WTC11 (cell line): ENCODE measurements around the gene TTLL3. TPM values are rescaled to one million over a fixed set of nuclear protein-coding genes. Genes with fewer than 3 reads are reported as not detected.

ENCODE experiments used
- CBFB ChIP-seq: sonication (generic); formaldehyde crosslinking; IDR thresholded peaks from 2 replicates; pipeline ENCODE4 v1.8.1; 2022; ENCODE audit warnings: mild to moderate bottlenecking, low read depth, missing genetic modification reagents
- EMX1 ChIP-seq: fragments of 250-450 bp; sonication (Bioruptor Pico); IDR thresholded peaks from 2 replicates; pipeline ENCODE4 v1.8.0; 2021; ENCODE audit warnings: mild to moderate bottlenecking
- FOXJ3 ChIP-seq: sonication (generic); formaldehyde crosslinking; IDR thresholded peaks from 2 replicates; pipeline ENCODE4 v1.9.0; 2021; ENCODE audit warnings: missing genetic modification reagents, mild to moderate bottlenecking, borderline replicate concordance
- FOXK1 ChIP-seq: sonication (generic); formaldehyde crosslinking; IDR thresholded peaks from 2 replicates; pipeline ENCODE4 v1.8.0; 2022; ENCODE audit warnings: mild to moderate bottlenecking, moderate library complexity, missing genetic modification reagents
- GABPB1 ChIP-seq: sonication (generic); formaldehyde crosslinking; IDR thresholded peaks from 2 replicates; pipeline ENCODE4 v1.8.1; 2023; ENCODE audit warnings: mild to moderate bottlenecking, missing genetic modification reagents
- GTF2I ChIP-seq: fragments of 250-450 bp; sonication (Bioruptor Pico); conservative IDR thresholded peaks from 2 replicates; pipeline ENCODE4 v1.4.0; 2021; ENCODE audit warnings: mild to moderate bottlenecking
- JUN ChIP-seq: sonication (generic); formaldehyde crosslinking; IDR thresholded peaks from 2 replicates; pipeline ENCODE4 v1.8.0; 2023; ENCODE audit warnings: mild to moderate bottlenecking, missing genetic modification reagents
- NFATC4 ChIP-seq: fragments of 250-450 bp; sonication (Bioruptor Pico); IDR thresholded peaks from 2 replicates; pipeline ENCODE4 v1.9.0; 2021; ENCODE audit warnings: mild to moderate bottlenecking
- NR2C2 ChIP-seq: sonication (generic); formaldehyde crosslinking; IDR thresholded peaks from 2 replicates; pipeline ENCODE4 v1.8.0; 2022; ENCODE audit warnings: mild to moderate bottlenecking, missing genetic modification reagents
- PRRX2 ChIP-seq: fragments of 250-450 bp; sonication (Bioruptor Pico); IDR thresholded peaks from 2 replicates; pipeline ENCODE4 v1.8.0; 2021; ENCODE audit warnings: mild to moderate bottlenecking
- TEAD4 ChIP-seq: sonication (generic); formaldehyde crosslinking; IDR thresholded peaks from 2 replicates; pipeline ENCODE4 v1.8.0; 2022; ENCODE audit warnings: mild to moderate bottlenecking, missing genetic modification reagents
- ZNF671 ChIP-seq: fragments of 250-450 bp; sonication (Bioruptor Pico); IDR thresholded peaks from 2 replicates; pipeline ENCODE4 v1.8.0; 2021; ENCODE audit warnings: mild to moderate bottlenecking
- total RNA-seq: library from RNA; stranded (reverse); gene quantifications from 3 replicates; pipeline ENCODE4 v1.2.3, GENCODE V29; 2021
- TF ChIP-seq, protein P1 (sequence below): sonication (generic); formaldehyde crosslinking; IDR thresholded peaks from 2 replicates; pipeline ENCODE4 v1.8.1; 2023; ENCODE audit warnings: mild to moderate bottlenecking, missing genetic modification reagents
- TF ChIP-seq, protein P2 (sequence below): sonication (generic); formaldehyde crosslinking; IDR thresholded peaks from 2 replicates; pipeline ENCODE4 v1.8.1; 2022; ENCODE audit warnings: mild to moderate bottlenecking, moderate library complexity, missing genetic modification reagents
- TF ChIP-seq, protein P3 (sequence below): sonication (generic); formaldehyde crosslinking; IDR thresholded peaks from 2 replicates; pipeline ENCODE4 v1.8.1; 2022; ENCODE audit warnings: low read depth, mild to moderate bottlenecking, moderate library complexity, missing genetic modification reagents, borderline replicate concordance
- TF ChIP-seq, protein P4 (sequence below): sonication (generic); formaldehyde crosslinking; IDR thresholded peaks from 2 replicates; pipeline ENCODE4 v1.8.0; 2022; ENCODE audit warnings: missing genetic modification reagents
- TF ChIP-seq, protein P5 (sequence below): sonication (generic); formaldehyde crosslinking; IDR thresholded peaks from 2 replicates; pipeline ENCODE4 v1.8.1; 2023; ENCODE audit warnings: mild to moderate bottlenecking, moderate library complexity, missing genetic modification reagents
- TF ChIP-seq, protein P6 (sequence below): sonication (generic); formaldehyde crosslinking; IDR thresholded peaks from 2 replicates; pipeline ENCODE4 v1.8.1; 2022; ENCODE audit warnings: missing genetic modification reagents, borderline replicate concordance
- TF ChIP-seq, protein P7 (sequence below): fragments of 250-450 bp; sonication (Bioruptor Pico); IDR thresholded peaks from 2 replicates; pipeline ENCODE4 v2.1.2; 2022; ENCODE audit warnings: mild to moderate bottlenecking, moderate library complexity
- TF ChIP-seq, protein P8 (sequence below): fragments of 250-450 bp; sonication (Bioruptor Pico); conservative IDR thresholded peaks from 2 replicates; pipeline ENCODE4 v1.9.0; 2021; ENCODE audit warnings: mild to moderate bottlenecking
- TF ChIP-seq, protein P9 (sequence below): fragments of 250-450 bp; sonication (Bioruptor Pico); IDR thresholded peaks from 2 replicates; pipeline ENCODE4 v1.9.0; 2021; ENCODE audit warnings: mild to moderate bottlenecking
- TF ChIP-seq, protein P10 (sequence below): sonication (generic); formaldehyde crosslinking; IDR thresholded peaks from 2 replicates; pipeline ENCODE4 v1.8.0; 2022; ENCODE audit warnings: mild to moderate bottlenecking, missing genetic modification reagents

The TTLL3 gene
- total RNA-seq, 1 experiment from 2014 or later = 14.7 TPM

DNA sequence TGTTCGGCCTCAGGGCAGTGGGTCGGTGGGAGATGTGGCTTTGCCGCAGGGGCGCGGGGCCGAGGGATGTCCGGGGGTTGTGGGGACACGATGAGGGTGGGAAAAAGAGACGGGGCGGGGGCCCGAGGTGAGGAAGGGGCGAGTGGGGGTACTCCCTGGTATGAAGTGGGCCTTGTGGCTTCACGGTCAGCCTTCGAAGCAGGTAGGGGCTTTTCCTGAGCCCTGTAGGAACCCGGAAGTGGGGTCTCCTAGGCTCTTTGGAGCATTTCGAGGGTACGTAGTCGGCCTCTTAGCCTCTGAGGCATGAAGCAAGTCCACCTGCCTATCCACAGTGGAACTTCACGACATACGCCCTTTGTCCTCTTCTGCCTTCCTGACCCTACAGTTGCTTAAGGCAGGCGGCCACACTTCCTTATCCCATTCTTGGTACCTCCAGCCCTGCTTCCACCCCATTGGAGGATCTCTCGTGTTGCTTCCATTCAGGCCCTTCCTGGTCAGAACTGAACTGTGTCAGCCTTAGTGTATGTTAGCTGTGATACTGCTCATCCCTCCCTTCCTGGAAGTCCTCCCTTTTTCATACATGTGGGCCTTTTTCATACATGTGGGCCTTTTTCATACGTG, 16.8 kb upstream of the TTLL3 start (continued):
- TF ChIP-seq, protein P1, sequence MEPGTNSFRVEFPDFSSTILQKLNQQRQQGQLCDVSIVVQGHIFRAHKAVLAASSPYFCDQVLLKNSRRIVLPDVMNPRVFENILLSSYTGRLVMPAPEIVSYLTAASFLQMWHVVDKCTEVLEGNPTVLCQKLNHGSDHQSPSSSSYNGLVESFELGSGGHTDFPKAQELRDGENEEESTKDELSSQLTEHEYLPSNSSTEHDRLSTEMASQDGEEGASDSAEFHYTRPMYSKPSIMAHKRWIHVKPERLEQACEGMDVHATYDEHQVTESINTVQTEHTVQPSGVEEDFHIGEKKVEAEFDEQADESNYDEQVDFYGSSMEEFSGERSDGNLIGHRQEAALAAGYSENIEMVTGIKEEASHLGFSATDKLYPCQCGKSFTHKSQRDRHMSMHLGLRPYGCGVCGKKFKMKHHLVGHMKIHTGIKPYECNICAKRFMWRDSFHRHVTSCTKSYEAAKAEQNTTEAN (CRISPR knock-in tag) = no peak
- TF ChIP-seq TEAD4 (CRISPR knock-in tag) (no peak), FOXJ3 (CRISPR knock-in tag) (no peak), NFATC4 (CRISPR knock-in tag) (0 out of 2 replicates have a peak, but pooled peaks have one; percentile 16), NR2C2 (no peak), CBFB (CRISPR knock-in tag) (no peak), PRRX2 (CRISPR knock-in tag) (peak; percentile 37; the same call in 1 of the 2 replicates), JUN (CRISPR knock-in tag) (no peak), GTF2I (CRISPR knock-in tag) (no peak), GABPB1 (CRISPR knock-in tag) (no peak), EMX1 (peak; percentile 71), FOXK1 (CRISPR knock-in tag) (no peak), ZNF671 (peak; percentile 48; the same call in 1 of the 2 replicates)
- TF ChIP-seq, protein P2, sequence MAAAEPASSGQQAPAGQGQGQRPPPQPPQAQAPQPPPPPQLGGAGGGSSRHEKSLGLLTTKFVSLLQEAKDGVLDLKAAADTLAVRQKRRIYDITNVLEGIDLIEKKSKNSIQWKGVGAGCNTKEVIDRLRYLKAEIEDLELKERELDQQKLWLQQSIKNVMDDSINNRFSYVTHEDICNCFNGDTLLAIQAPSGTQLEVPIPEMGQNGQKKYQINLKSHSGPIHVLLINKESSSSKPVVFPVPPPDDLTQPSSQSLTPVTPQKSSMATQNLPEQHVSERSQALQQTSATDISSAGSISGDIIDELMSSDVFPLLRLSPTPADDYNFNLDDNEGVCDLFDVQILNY = no peak
- TF ChIP-seq, protein P3, sequence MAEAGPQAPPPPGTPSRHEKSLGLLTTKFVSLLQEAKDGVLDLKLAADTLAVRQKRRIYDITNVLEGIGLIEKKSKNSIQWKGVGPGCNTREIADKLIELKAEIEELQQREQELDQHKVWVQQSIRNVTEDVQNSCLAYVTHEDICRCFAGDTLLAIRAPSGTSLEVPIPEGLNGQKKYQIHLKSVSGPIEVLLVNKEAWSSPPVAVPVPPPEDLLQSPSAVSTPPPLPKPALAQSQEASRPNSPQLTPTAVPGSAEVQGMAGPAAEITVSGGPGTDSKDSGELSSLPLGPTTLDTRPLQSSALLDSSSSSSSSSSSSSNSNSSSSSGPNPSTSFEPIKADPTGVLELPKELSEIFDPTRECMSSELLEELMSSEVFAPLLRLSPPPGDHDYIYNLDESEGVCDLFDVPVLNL = no peak
- TF ChIP-seq, protein P4, sequence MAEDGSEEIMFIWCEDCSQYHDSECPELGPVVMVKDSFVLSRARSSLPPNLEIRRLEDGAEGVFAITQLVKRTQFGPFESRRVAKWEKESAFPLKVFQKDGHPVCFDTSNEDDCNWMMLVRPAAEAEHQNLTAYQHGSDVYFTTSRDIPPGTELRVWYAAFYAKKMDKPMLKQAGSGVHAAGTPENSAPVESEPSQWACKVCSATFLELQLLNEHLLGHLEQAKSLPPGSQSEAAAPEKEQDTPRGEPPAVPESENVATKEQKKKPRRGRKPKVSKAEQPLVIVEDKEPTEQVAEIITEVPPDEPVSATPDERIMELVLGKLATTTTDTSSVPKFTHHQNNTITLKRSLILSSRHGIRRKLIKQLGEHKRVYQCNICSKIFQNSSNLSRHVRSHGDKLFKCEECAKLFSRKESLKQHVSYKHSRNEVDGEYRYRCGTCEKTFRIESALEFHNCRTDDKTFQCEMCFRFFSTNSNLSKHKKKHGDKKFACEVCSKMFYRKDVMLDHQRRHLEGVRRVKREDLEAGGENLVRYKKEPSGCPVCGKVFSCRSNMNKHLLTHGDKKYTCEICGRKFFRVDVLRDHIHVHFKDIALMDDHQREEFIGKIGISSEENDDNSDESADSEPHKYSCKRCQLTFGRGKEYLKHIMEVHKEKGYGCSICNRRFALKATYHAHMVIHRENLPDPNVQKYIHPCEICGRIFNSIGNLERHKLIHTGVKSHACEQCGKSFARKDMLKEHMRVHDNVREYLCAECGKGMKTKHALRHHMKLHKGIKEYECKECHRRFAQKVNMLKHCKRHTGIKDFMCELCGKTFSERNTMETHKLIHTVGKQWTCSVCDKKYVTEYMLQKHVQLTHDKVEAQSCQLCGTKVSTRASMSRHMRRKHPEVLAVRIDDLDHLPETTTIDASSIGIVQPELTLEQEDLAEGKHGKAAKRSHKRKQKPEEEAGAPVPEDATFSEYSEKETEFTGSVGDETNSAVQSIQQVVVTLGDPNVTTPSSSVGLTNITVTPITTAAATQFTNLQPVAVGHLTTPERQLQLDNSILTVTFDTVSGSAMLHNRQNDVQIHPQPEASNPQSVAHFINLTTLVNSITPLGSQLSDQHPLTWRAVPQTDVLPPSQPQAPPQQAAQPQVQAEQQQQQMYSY = no peak
- TF ChIP-seq, protein P5, sequence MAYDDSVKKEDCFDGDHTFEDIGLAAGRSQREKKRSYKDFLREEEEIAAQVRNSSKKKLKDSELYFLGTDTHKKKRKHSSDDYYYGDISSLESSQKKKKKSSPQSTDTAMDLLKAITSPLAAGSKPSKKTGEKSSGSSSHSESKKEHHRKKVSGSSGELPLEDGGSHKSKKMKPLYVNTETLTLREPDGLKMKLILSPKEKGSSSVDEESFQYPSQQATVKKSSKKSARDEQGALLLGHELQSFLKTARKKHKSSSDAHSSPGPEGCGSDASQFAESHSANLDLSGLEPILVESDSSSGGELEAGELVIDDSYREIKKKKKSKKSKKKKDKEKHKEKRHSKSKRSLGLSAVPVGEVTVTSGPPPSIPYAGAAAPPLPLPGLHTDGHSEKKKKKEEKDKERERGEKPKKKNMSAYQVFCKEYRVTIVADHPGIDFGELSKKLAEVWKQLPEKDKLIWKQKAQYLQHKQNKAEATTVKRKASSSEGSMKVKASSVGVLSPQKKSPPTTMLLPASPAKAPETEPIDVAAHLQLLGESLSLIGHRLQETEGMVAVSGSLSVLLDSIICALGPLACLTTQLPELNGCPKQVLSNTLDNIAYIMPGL (CRISPR knock-in tag) = no peak
- TF ChIP-seq, protein P6, sequence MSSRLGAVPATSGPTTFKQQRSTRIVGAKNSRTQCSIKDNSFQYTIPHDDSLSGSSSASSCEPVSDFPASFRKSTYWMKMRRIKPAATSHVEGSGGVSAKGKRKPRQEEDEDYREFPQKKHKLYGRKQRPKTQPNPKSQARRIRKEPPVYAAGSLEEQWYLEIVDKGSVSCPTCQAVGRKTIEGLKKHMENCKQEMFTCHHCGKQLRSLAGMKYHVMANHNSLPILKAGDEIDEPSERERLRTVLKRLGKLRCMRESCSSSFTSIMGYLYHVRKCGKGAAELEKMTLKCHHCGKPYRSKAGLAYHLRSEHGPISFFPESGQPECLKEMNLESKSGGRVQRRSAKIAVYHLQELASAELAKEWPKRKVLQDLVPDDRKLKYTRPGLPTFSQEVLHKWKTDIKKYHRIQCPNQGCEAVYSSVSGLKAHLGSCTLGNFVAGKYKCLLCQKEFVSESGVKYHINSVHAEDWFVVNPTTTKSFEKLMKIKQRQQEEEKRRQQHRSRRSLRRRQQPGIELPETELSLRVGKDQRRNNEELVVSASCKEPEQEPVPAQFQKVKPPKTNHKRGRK (CRISPR knock-in tag) = no peak
- TF ChIP-seq, protein P7, sequence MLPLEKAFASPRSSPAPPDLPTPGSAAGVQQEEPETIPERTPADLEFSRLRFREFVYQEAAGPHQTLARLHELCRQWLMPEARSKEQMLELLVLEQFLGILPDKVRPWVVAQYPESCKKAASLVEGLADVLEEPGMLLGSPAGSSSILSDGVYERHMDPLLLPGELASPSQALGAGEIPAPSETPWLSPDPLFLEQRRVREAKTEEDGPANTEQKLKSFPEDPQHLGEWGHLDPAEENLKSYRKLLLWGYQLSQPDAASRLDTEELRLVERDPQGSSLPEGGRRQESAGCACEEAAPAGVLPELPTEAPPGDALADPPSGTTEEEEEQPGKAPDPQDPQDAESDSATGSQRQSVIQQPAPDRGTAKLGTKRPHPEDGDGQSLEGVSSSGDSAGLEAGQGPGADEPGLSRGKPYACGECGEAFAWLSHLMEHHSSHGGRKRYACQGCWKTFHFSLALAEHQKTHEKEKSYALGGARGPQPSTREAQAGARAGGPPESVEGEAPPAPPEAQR (CRISPR knock-in tag) = no peak
- TF ChIP-seq, protein P8, sequence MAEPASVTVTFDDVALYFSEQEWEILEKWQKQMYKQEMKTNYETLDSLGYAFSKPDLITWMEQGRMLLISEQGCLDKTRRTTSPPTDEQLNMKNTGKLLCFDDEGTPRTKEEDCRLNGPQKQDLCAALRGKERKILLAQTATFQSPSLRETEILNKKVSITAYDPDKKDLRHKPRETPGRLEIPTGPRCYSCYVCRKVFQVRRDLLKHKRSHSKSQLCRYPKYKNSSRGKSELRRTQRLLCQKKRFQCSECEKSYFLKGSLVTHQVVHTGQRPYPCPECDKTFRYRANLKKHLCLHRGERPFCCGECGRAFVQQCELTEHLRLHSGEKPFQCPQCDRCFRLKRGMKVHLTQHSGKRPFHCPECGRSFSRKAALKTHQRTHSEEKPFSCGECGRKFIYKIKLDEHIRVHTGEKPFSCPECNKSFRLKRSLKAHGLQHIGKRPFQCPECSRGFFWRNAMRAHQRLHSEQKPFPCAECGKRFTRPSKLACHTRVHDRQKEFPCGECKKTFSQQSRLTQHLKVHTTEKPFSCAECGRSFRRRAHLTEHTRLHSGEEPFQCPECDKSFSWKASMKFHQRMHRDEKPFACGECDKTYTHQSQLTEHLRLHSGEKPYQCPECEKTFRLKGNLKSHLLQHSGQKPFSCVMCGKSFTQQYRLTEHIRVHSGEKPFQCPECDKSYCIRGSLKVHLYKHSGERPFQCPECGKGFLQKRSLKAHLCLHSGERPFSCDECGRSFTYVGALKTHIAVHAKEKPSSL (CRISPR knock-in tag) = no peak
- TF ChIP-seq, protein P9, sequence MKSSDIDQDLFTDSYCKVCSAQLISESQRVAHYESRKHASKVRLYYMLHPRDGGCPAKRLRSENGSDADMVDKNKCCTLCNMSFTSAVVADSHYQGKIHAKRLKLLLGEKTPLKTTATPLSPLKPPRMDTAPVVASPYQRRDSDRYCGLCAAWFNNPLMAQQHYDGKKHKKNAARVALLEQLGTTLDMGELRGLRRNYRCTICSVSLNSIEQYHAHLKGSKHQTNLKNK = no peak
- TF ChIP-seq, protein P10, sequence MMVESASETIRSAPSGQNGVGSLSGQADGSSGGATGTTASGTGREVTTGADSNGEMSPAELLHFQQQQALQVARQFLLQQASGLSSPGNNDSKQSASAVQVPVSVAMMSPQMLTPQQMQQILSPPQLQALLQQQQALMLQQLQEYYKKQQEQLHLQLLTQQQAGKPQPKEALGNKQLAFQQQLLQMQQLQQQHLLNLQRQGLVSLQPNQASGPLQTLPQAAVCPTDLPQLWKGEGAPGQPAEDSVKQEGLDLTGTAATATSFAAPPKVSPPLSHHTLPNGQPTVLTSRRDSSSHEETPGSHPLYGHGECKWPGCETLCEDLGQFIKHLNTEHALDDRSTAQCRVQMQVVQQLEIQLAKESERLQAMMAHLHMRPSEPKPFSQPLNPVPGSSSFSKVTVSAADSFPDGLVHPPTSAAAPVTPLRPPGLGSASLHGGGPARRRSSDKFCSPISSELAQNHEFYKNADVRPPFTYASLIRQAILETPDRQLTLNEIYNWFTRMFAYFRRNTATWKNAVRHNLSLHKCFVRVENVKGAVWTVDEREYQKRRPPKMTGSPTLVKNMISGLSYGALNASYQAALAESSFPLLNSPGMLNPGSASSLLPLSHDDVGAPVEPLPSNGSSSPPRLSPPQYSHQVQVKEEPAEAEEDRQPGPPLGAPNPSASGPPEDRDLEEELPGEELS (CRISPR knock-in tag) = no peak
